Testis (tissue), 2 donors: ENCODE data around the gene DLG1.

Experiments
- POLR2A ChIP-seq: fragments of 450-650 bp; IDR thresholded peaks from one replicate; pipeline ENCODE4 v1.6.1; 2017; ENCODE audit warnings: antibody characterized with exemption, mild to moderate bottlenecking, moderate library complexity
- TF ChIP-seq, protein P1 (sequence below), 3 experiments: fragments of 450-650 bp in 2 of 3; fragments of 200-600 bp in 1 of 3; sonication (generic) in 1 of 3; IDR thresholded peaks; one replicate each; pipeline ENCODE4 v1.5.1; 2016 to 2019; ENCODE audit warnings: antibody characterized with exemption in 3 of 3, mild to moderate bottlenecking in 2 of 3, moderate library complexity in 1 of 3

DNA sequence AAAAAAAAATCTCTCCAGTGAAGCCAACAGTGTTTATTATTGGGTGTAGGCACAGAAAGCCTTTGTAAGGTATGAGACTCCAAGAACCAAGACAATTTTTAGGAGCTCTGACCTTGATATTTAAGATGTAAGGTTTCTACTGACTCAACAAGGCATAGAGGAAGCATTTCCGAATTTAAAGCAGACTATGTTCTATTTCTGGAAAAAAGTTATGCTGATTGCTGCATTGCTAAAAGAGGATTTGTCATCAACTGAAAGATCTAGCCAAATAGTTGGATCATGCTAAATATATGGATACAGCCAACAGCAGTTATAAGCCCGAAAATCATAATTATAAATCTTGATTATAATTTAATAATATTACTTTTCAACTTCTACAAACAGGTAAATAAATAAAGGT lies 215.5 kb downstream of the DLG1 start:
- TF ChIP-seq, protein P1, sequence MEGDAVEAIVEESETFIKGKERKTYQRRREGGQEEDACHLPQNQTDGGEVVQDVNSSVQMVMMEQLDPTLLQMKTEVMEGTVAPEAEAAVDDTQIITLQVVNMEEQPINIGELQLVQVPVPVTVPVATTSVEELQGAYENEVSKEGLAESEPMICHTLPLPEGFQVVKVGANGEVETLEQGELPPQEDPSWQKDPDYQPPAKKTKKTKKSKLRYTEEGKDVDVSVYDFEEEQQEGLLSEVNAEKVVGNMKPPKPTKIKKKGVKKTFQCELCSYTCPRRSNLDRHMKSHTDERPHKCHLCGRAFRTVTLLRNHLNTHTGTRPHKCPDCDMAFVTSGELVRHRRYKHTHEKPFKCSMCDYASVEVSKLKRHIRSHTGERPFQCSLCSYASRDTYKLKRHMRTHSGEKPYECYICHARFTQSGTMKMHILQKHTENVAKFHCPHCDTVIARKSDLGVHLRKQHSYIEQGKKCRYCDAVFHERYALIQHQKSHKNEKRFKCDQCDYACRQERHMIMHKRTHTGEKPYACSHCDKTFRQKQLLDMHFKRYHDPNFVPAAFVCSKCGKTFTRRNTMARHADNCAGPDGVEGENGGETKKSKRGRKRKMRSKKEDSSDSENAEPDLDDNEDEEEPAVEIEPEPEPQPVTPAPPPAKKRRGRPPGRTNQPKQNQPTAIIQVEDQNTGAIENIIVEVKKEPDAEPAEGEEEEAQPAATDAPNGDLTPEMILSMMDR (IDR thresholded peaks at IDR 0.05), result no peak
- TF ChIP-seq POLR2A, result no peak
